Right cardiac atrium (tissue), 5 donors: ENCODE results near the gene EMILIN1. TPM values are rescaled to one million over a fixed set of nuclear protein-coding genes. Genes with fewer than 3 reads are reported as not detected.

Experiments used
- polyA plus RNA-seq: library from polyadenylated mRNA; stranded (reverse); fragments of 200-250 nt; gene quantifications from one replicate; pipeline ENCODE4 v1.2.3, GENCODE V29; 2013
- total RNA-seq, 4 donors: library from RNA; stranded (reverse); fragmentation: NEBNext Ultra II Directional; extraction: Animal tissue kit (Norgen Biotek cat#: 25700); gene quantifications; one replicate each; pipeline ENCODE4 v1.2.1, GENCODE V29; 2021
- donor health status: healthy with polysubstance abuse.
- donor health status: DM: no; HTN: yes; CAD: no.
- donor health status: DM: no; HTN: no; CAD: no.
- donor health status: DM: no; HTN: yes; CAD: no; lungs with severe emphysema.
- donor health status: DM: yes; HTN: yes; CAD: no.

Gene EMILIN1
- total and polyA plus RNA-seq, 5 donors, result 24.3 to 44.2 (median 34.6) TPM

Other genes with a start within 250 kb of the EMILIN1 start
- gene DPYSL5, start 230.5 kb upstream of the EMILIN1 start, total RNA-seq, result not detected
- 0.05 TPM for gene DPYSL5, start 230.5 kb upstream of the EMILIN1 start, polyA plus RNA-seq
- 10 to 100 TPM; 43.6 to 58.8 (median 49.9) TPM for gene MAPRE3, start 108.0 kb upstream of the EMILIN1 start, total RNA-seq
- 85.1 TPM for gene MAPRE3, start 108.0 kb upstream of the EMILIN1 start, polyA plus RNA-seq
- 10 to 100 TPM; 40.8 to 56.7 (median 47.7) TPM for gene TMEM214, start 45.6 kb upstream of the EMILIN1 start, total RNA-seq
- 29.4 TPM for gene TMEM214, start 45.6 kb upstream of the EMILIN1 start, polyA plus RNA-seq
- 10 to 100 TPM; 10.8 to 12.4 (median 11.4) TPM for gene AGBL5, start 26.9 kb upstream of the EMILIN1 start, total RNA-seq
- gene AGBL5, start 26.9 kb upstream of the EMILIN1 start, polyA plus RNA-seq, result 5.9 TPM
- 100 to 1,000 TPM; 372 to 487 (median 454) TPM for gene OST4, start 7.0 kb upstream of the EMILIN1 start, total RNA-seq
- gene OST4, start 7.0 kb upstream of the EMILIN1 start, polyA plus RNA-seq, result 872 TPM
- 1 to 10 TPM; 1.9 to 5.5 (median 3.2) TPM for gene KHK, start 8.2 kb downstream of the EMILIN1 start, total RNA-seq
- 1.7 TPM for gene KHK, start 8.2 kb downstream of the EMILIN1 start, polyA plus RNA-seq
- gene CGREF1, start 40.5 kb downstream of the EMILIN1 start, total RNA-seq, result 1 to 10 TPM; 4.0 to 9.6 (median 5.6) TPM
- 4.7 TPM for gene CGREF1, start 40.5 kb downstream of the EMILIN1 start, polyA plus RNA-seq
- 1 to 10 TPM; 1.6 to 4.7 (median 2.6) TPM for gene ABHD1, start 45.2 kb downstream of the EMILIN1 start, total RNA-seq
- 5.1 TPM for gene ABHD1, start 45.2 kb downstream of the EMILIN1 start, polyA plus RNA-seq
- 10 to 100 TPM; 46.3 to 52.7 (median 47.9) TPM for gene PREB, start 56.0 kb downstream of the EMILIN1 start, total RNA-seq
- gene PREB, start 56.0 kb downstream of the EMILIN1 start, polyA plus RNA-seq, result 48.5 TPM
- gene PRR30, start 60.8 kb downstream of the EMILIN1 start, total RNA-seq, result not detected
- not detected for gene PRR30, start 60.8 kb downstream of the EMILIN1 start, polyA plus RNA-seq
- under 1 TPM; 0.06 to 0.15 (median 0.11) TPM for gene TCF23, start 70.4 kb downstream of the EMILIN1 start, total RNA-seq
- gene TCF23, start 70.4 kb downstream of the EMILIN1 start, polyA plus RNA-seq, result 0.05 TPM
- 100 to 1,000 TPM; 124 to 177 (median 144) TPM for gene ATRAID, start 133.4 kb downstream of the EMILIN1 start, total RNA-seq
- 256 TPM for gene ATRAID, start 133.4 kb downstream of the EMILIN1 start, polyA plus RNA-seq
- 10 to 100 TPM in 3 of 4 donors, 1 to 10 TPM in 1; 8.1 to 14.1 (median 12.8) TPM for gene SLC5A6, start 133.7 kb downstream of the EMILIN1 start, total RNA-seq
- gene SLC5A6, start 133.7 kb downstream of the EMILIN1 start, polyA plus RNA-seq, result 7.8 TPM
- gene CAD, start 138.8 kb downstream of the EMILIN1 start, total RNA-seq, result 10 to 100 TPM in 2 of 4 donors, 1 to 10 TPM in 2; 9.0 to 12.0 (median 10.0) TPM
- gene CAD, start 138.8 kb downstream of the EMILIN1 start, polyA plus RNA-seq, result 6.0 TPM
- gene SLC30A3, start 184.4 kb downstream of the EMILIN1 start, total RNA-seq, result 10 to 100 TPM in 1 of 4 donors, 1 to 10 TPM in 3; 9.4 to 17.3 (median 9.6) TPM
- gene SLC30A3, start 184.4 kb downstream of the EMILIN1 start, polyA plus RNA-seq, result 7.3 TPM
- gene DNAJC5G, start 196.8 kb downstream of the EMILIN1 start, total RNA-seq, result 1 to 10 TPM; 1.3 to 3.0 (median 1.8) TPM
- 2.2 TPM for gene DNAJC5G, start 196.8 kb downstream of the EMILIN1 start, polyA plus RNA-seq
- 100 to 1,000 TPM; 101 to 188 (median 149) TPM for gene TRIM54, start 203.8 kb downstream of the EMILIN1 start, total RNA-seq
- 144 TPM for gene TRIM54, start 203.8 kb downstream of the EMILIN1 start, polyA plus RNA-seq
- gene UCN, start 229.8 kb downstream of the EMILIN1 start, total RNA-seq, result 1 to 10 TPM in 3 of 4 donors, under 1 TPM in 1; 0.96 to 3.3 (median 1.5) TPM
- 0.72 TPM for gene UCN, start 229.8 kb downstream of the EMILIN1 start, polyA plus RNA-seq
- 10 to 100 TPM; 40.3 to 77.1 (median 56.4) TPM for gene MPV17, start 244.5 kb downstream of the EMILIN1 start, total RNA-seq
- gene MPV17, start 244.5 kb downstream of the EMILIN1 start, polyA plus RNA-seq, result 98.2 TPM